Measurements from ENCODE around the gene IL2RA. TPM values are rescaled to one million over a fixed set of nuclear protein-coding genes. Genes with fewer than 3 reads are reported as not detected.
A peak's percentile ranks its signal among the peaks of the same experiment; 100 is the strongest.

Gene IL2RA
- polyA plus RNA-seq, 3 donors = 0.06 TPM; not detected in 2

DNA sequence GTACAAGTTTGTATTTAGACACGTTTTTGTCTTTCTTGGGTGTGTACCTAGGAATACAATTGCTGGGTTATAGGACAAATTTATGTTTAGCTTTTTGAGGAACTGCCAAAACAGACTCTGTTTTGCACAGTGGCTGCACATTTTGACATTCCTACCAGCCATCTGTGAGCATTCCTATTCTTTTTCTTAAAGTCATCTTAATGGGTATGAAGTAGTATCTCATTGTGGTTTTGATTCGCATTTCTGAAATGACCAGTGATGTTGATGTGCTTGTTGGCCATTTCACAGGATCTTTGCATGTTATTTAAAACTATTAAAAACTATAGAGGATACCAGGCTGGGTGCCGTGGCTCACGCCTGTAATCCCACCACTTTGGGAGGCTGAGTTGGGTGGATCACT, 52.2 kb downstream of the IL2RA start:
- no peaks in the 10 kb centered on the region for H4K20me1 ChIP-seq (ENCODE audit: insufficient read depth, low read length)
- no peaks in the 10 kb centered on the region for H3K36me3 ChIP-seq (replicated peaks in 1 of 2; ENCODE audit: control insufficient read depth in 1 of 2, insufficient read depth in 2 of 2, low read length in 2 of 2)
- Mint-ChIP-seq H3K9me3 (peaks cover 2 to 12% (median 5%) of the 10 kb centered on the region in 7 donors), H3K36me3 (no peaks in the 10 kb centered on the region), H3K27ac (no peak overlapping the region), H3K4me1 (peaks cover 8% of the 10 kb centered on the region), H3K27me3 (ENCODE audit: low read depth in 3 of 3) (peaks cover 0 to 2% (median 2%) of the 10 kb centered on the region in 3 donors), H3K4me3 (no peak overlapping the region)
- WGBS (ENCODE audit: insufficient coverage) = 89% methylated on average over 3 of the region's 4 CpGs
- TF ChIP-seq, protein P1, sequence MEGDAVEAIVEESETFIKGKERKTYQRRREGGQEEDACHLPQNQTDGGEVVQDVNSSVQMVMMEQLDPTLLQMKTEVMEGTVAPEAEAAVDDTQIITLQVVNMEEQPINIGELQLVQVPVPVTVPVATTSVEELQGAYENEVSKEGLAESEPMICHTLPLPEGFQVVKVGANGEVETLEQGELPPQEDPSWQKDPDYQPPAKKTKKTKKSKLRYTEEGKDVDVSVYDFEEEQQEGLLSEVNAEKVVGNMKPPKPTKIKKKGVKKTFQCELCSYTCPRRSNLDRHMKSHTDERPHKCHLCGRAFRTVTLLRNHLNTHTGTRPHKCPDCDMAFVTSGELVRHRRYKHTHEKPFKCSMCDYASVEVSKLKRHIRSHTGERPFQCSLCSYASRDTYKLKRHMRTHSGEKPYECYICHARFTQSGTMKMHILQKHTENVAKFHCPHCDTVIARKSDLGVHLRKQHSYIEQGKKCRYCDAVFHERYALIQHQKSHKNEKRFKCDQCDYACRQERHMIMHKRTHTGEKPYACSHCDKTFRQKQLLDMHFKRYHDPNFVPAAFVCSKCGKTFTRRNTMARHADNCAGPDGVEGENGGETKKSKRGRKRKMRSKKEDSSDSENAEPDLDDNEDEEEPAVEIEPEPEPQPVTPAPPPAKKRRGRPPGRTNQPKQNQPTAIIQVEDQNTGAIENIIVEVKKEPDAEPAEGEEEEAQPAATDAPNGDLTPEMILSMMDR (IDR thresholded peaks at IDR 0.05) = no peak
- no peaks in the 10 kb centered on the region for H3K79me2 ChIP-seq (ENCODE audit: insufficient read depth, low read length)
- H3K27ac ChIP-seq (ENCODE audit: low read depth in 1 of 2, low read length in 2 of 2) = no peak overlapping the region
- intact Hi-C loops (cut with micrococcal nuclease) = no loop called here
- no peak overlapping the region for H2AFZ ChIP-seq (ENCODE audit: insufficient read depth, low read depth, low read length, poor library complexity, severe bottlenecking)
- H3K4me2 ChIP-seq (replicated peaks; ENCODE audit: extremely low read depth, low read length, poor library complexity, severe bottlenecking) = no peak overlapping the region
- H3K9me3 ChIP-seq (replicated peaks in 1 of 2; ENCODE audit: control insufficient read depth in 1 of 2, insufficient read depth in 1 of 2, low read length in 2 of 2) = peaks cover 4% of the 10 kb centered on the region in 2 donors
- H3K4me1 ChIP-seq (ENCODE audit: control insufficient read depth in 1 of 2, insufficient read depth in 2 of 2, low read length in 2 of 2) = no peaks in the 10 kb centered on the region
- H3K4me3 ChIP-seq (replicated peaks in 1 of 3; ENCODE audit: low read depth in 2 of 3, low read length in 3 of 3) = no peak overlapping the region
- no peaks in the 10 kb centered on the region for H3K27me3 ChIP-seq (ENCODE audit: control insufficient read depth in 2 of 2, insufficient read depth in 2 of 2, low read length in 2 of 2)
- DNase-seq = no peak
- no peak overlapping the region for H3K9ac ChIP-seq (ENCODE audit: insufficient read depth, low read length, poor library complexity, severe bottlenecking)

DNA sequence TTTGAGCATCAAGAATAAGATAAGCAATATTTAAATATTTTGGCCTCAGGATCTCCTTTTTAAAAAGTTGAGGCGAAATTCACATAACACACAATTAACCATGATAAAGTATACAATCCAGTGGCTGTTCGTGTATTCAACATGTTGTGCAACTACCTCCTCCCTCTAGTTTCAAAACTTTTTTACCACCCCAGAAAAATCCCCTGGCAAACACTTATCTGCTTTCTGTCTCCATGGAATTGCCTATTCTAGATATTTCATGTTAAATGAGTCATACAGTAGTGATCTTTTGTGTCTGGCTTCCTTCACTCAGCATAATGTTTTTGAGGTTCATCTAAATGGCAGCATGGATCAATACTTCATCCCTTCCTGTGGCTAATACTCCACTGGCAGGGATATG, 53.0 kb downstream of the IL2RA start:
- Mint-ChIP-seq H3K36me3 (no peaks in the 10 kb centered on the region), H3K4me1 (peaks cover 7% of the 10 kb centered on the region), H3K9me3 (peaks cover 2 to 12% (median 5%) of the 10 kb centered on the region in 7 donors), H3K27me3 (ENCODE audit: low read depth in 3 of 3) (peaks cover 4% of the 10 kb centered on the region in 3 donors), H3K4me3 (no peak overlapping the region), H3K27ac (no peak overlapping the region)
- Histone ChIP-seq H3K36me3 (replicated peaks in 1 of 2; ENCODE audit: control insufficient read depth in 1 of 2, insufficient read depth in 2 of 2, low read length in 2 of 2) (no peaks in the 10 kb centered on the region), H3K4me1 (ENCODE audit: control insufficient read depth in 1 of 2, insufficient read depth in 2 of 2, low read length in 2 of 2) (no peaks in the 10 kb centered on the region), H4K20me1 (ENCODE audit: insufficient read depth, low read length) (no peaks in the 10 kb centered on the region), H3K4me2 (replicated peaks; ENCODE audit: extremely low read depth, low read length, poor library complexity, severe bottlenecking) (no peak overlapping the region), H3K4me3 (replicated peaks in 1 of 3; ENCODE audit: low read depth in 2 of 3, low read length in 3 of 3) (no peak overlapping the region), H3K27me3 (ENCODE audit: control insufficient read depth in 2 of 2, insufficient read depth in 2 of 2, low read length in 2 of 2) (no peaks in the 10 kb centered on the region), H3K79me2 (ENCODE audit: insufficient read depth, low read length) (no peaks in the 10 kb centered on the region), H3K27ac (ENCODE audit: low read depth in 1 of 2, low read length in 2 of 2) (no peak overlapping the region), H3K9me3 (replicated peaks in 1 of 2; ENCODE audit: control insufficient read depth in 1 of 2, insufficient read depth in 1 of 2, low read length in 2 of 2) (peaks cover 4% of the 10 kb centered on the region in 2 donors), H3K9ac (ENCODE audit: insufficient read depth, low read length, poor library complexity, severe bottlenecking) (no peak overlapping the region), H2AFZ (ENCODE audit: insufficient read depth, low read depth, low read length, poor library complexity, severe bottlenecking) (no peak overlapping the region)
- TF ChIP-seq, protein P1 (IDR thresholded peaks at IDR 0.05) = no peak
- WGBS (ENCODE audit: insufficient coverage) = no CpG with 5 or more reads among the region's 2 CpGs
- peak in 1 of 3 donors; percentile 49 for DNase-seq
- intact Hi-C loops (cut with micrococcal nuclease) = no loop called here
